Lower lobe of right lung (tissue), 2 donors: ENCODE measurements around the gene AZIN2. TPM values are rescaled to one million over a fixed set of nuclear protein-coding genes. Genes with fewer than 3 reads are reported as not detected.

Source experiments
- ATAC-seq, 2 donors: fragments of 200-7000 bp; cut with Tn5 transposase; one replicate each; pipeline ENCODE4 v1.9.1; 2020 to 2022; ENCODE audit warnings: mild to moderate bottlenecking in 2 of 2, moderate library complexity in 2 of 2
- DNase-seq: peaks from one replicate; pipeline ENCODE4 v3.0.0-alpha.2; 2020
- H3K27ac ChIP-seq: fragments of 200-600 bp; one replicate; pipeline ENCODE4 v1.8.0; 2022
- H3K27me3 ChIP-seq: fragments of 200-600 bp; one replicate; pipeline ENCODE4 v1.8.0; 2022; ENCODE audit warnings: low read depth
- H3K36me3 ChIP-seq: fragments of 200-600 bp; one replicate; pipeline ENCODE4 v1.8.0; 2022; ENCODE audit warnings: mild to moderate bottlenecking
- H3K4me1 ChIP-seq: fragments of 200-600 bp; one replicate; pipeline ENCODE4 v1.8.0; 2022
- H3K4me3 ChIP-seq: fragments of 200-600 bp; one replicate; pipeline ENCODE4 v1.8.0; 2022; ENCODE audit warnings: mild to moderate bottlenecking
- H3K9me3 ChIP-seq: fragments of 200-600 bp; one replicate; pipeline ENCODE4 v1.8.0; 2022
- CTCF ChIP-seq: fragments of 200-600 bp; IDR thresholded peaks from one replicate; pipeline ENCODE4 v1.8.0; 2022; ENCODE audit warnings: antibody characterized with exemption, mild to moderate bottlenecking
- intact Hi-C: fragments of 100-400 bp; cut with DNase I; formaldehyde crosslinking; loops from one replicate; pipeline ENCODE4 v1.11.0; 2022
- total RNA-seq: library from RNA; stranded (reverse); fragmentation: NEBNext Ultra II Directional; extraction: Animal tissue kit (Norgen Biotek cat#: 25700); gene quantifications from one replicate; pipeline ENCODE4 v1.2.1, GENCODE V29; 2021
- donor health status: DM: no; HTN: yes; CAD: no; lungs with severe emphysema.

Gene AZIN2
- total RNA-seq, 1 donor from 2014 or later = 2.4 TPM

- no peak overlapping the region for H3K27ac ChIP-seq
- H3K36me3 ChIP-seq = peaks cover 30% of the 10 kb centered on the region
- no peaks in the 10 kb centered on the region for H3K9me3 ChIP-seq
- no peaks in the 10 kb centered on the region for H3K27me3 ChIP-seq
- no peak for DNase-seq
- intact Hi-C loops = no loop called here
- no peaks in the 10 kb centered on the region for H3K4me1 ChIP-seq
- no peak overlapping the region for H3K4me3 ChIP-seq
- TF ChIP-seq CTCF = no peak
- no peak for ATAC-seq
Measured at GRCh38 chr1:33147997-33148314, 67.0 kb downstream of the AZIN2 start.

GRCh38 chr1:33148615-33149014 is 67.7 kb downstream of the AZIN2 start:
- Histone ChIP-seq H3K27ac (no peak overlapping the region), H3K27me3 (no peaks in the 10 kb centered on the region), H3K4me1 (no peaks in the 10 kb centered on the region), H3K4me3 (no peak overlapping the region), H3K9me3 (no peaks in the 10 kb centered on the region), H3K36me3 (peaks cover 30% of the 10 kb centered on the region)
- no peak for TF ChIP-seq CTCF
- ATAC-seq (no peak), DNase-seq (no peak)
- intact Hi-C loops = no loop called here

GRCh38 chr1:33149453-33150190 is 68.7 kb downstream of the AZIN2 start:
- ATAC-seq = peak; percentile 76 to 81
- Histone ChIP-seq H3K36me3 (peaks cover 27% of the 10 kb centered on the region), H3K27me3 (no peaks in the 10 kb centered on the region), H3K27ac (no peak overlapping the region), H3K9me3 (no peaks in the 10 kb centered on the region), H3K4me1 (no peaks in the 10 kb centered on the region), H3K4me3 (no peak overlapping the region)
- DNase-seq = peak; percentile 60
- intact Hi-C loops = no loop called here
- no peak for TF ChIP-seq CTCF

- no peak for TF ChIP-seq CTCF
- Histone ChIP-seq H3K27me3 (no peaks in the 10 kb centered on the region), H3K27ac (no peak overlapping the region), H3K4me3 (no peak overlapping the region), H3K9me3 (no peaks in the 10 kb centered on the region), H3K36me3 (peaks cover 20% of the 10 kb centered on the region), H3K4me1 (no peaks in the 10 kb centered on the region)
- DNase-seq = no peak
- ATAC-seq = no peak
- intact Hi-C loops = no loop called here
Measured at GRCh38 chr1:33150522-33150921, 69.6 kb downstream of the AZIN2 start.

GRCh38 chr1:33151116-33151515 is 70.2 kb downstream of the AZIN2 start:
- intact Hi-C loops = no loop called here
- Histone ChIP-seq H3K4me1 (no peaks in the 10 kb centered on the region), H3K9me3 (no peaks in the 10 kb centered on the region), H3K27me3 (no peaks in the 10 kb centered on the region), H3K36me3 (peaks cover 16% of the 10 kb centered on the region), H3K4me3 (no peak overlapping the region), H3K27ac (no peak overlapping the region)
- DNase-seq = no peak
- peak in 1 of 2 donors; percentile 35 for ATAC-seq
- no peak for TF ChIP-seq CTCF
